HepG2 (cell line): ENCODE data around the gene F12. TPM values are rescaled to one million over a fixed set of nuclear protein-coding genes. Genes with fewer than 3 reads are reported as not detected.

ENCODE experiments used
- HIVEP1 ChIP-seq: sonication (generic); formaldehyde crosslinking; IDR thresholded peaks from 2 replicates; pipeline ENCODE4 v1.4.0; 2020; ENCODE audit warnings: mild to moderate bottlenecking, missing genetic modification reagents
- HMGXB4 ChIP-seq, 2 experiments: sonication (generic) in 1 of 2; formaldehyde crosslinking in 1 of 2; IDR thresholded peaks; 2 replicates each; pipeline versions ENCODE4 v1.4.0 to v1.6.1; 2018 to 2020; ENCODE audit warnings: missing genetic modification reagents in 2 of 2, borderline replicate concordance in 1 of 2, low read depth in 1 of 2, mild to moderate bottlenecking in 1 of 2, missing biosample characterization in 1 of 2
- HNRNPLL ChIP-seq: fragments of 200-400 bp; formaldehyde crosslinking; IDR thresholded peaks from 2 replicates; pipeline ENCODE4 v1.6.1; 2017; ENCODE audit warnings: mild to moderate bottlenecking, low read depth, low read length; ENCODE audit not compliant: poor library complexity, severe bottlenecking
- ISL2 ChIP-seq: sonication (generic); formaldehyde crosslinking; IDR thresholded peaks from 2 replicates; pipeline ENCODE4 v1.5.0; 2020; ENCODE audit warnings: missing genetic modification reagents
- KDM2A ChIP-seq: sonication (generic); formaldehyde crosslinking; IDR thresholded peaks from 2 replicates; pipeline ENCODE4 v1.4.0; 2020; ENCODE audit warnings: low read depth, missing genetic modification reagents, borderline replicate concordance
- MXD4 ChIP-seq: IDR thresholded peaks from 2 replicates; pipeline ENCODE4 v1.6.1; 2016; ENCODE audit warnings: mild to moderate bottlenecking, missing biosample characterization, missing genetic modification reagents
- NFE2L1 ChIP-seq: sonication (generic); formaldehyde crosslinking; IDR thresholded peaks from 2 replicates; pipeline ENCODE4 v1.4.0; 2020; ENCODE audit warnings: missing genetic modification reagents, mild to moderate bottlenecking, borderline replicate concordance
- NR2F2 ChIP-seq: IDR thresholded peaks from 2 replicates; pipeline ENCODE4 v1.6.1; 2012; ENCODE audit warnings: low read depth, inconsistent platforms, borderline replicate concordance
- REXO4 ChIP-seq: sonication (generic); formaldehyde crosslinking; IDR thresholded peaks from 2 replicates; pipeline ENCODE4 v1.8.0; 2022; ENCODE audit warnings: missing genetic modification reagents, mild to moderate bottlenecking, borderline replicate concordance
- SALL1 ChIP-seq: sonication (generic); formaldehyde crosslinking; IDR thresholded peaks from 2 replicates; pipeline ENCODE4 v1.8.0; 2022; ENCODE audit warnings: mild to moderate bottlenecking, missing genetic modification reagents
- SP140L ChIP-seq: sonication (generic); formaldehyde crosslinking; IDR thresholded peaks from 2 replicates; pipeline ENCODE4 v1.4.0; 2020; ENCODE audit warnings: missing genetic modification reagents, borderline replicate concordance
- TEAD3 ChIP-seq: optimal IDR thresholded peaks from 2 replicates; pipeline ENCODE3; 2016; ENCODE audit warnings: borderline replicate concordance
- ZFP90 ChIP-seq: sonication (generic); formaldehyde crosslinking; IDR thresholded peaks from 2 replicates; pipeline ENCODE4 v1.8.0; 2022; ENCODE audit warnings: missing genetic modification reagents, mild to moderate bottlenecking, inconsistent platforms, borderline replicate concordance
- ZNF260 ChIP-seq: sonication (generic); formaldehyde crosslinking; IDR thresholded peaks from 2 replicates; pipeline ENCODE4 v1.4.0; 2020; ENCODE audit warnings: missing genetic modification reagents, low read depth, mild to moderate bottlenecking, borderline replicate concordance
- ZNF317 ChIP-seq: sonication (generic); formaldehyde crosslinking; IDR thresholded peaks from 2 replicates; pipeline ENCODE4 v1.5.0; 2020; ENCODE audit warnings: mild to moderate bottlenecking, missing genetic modification reagents
- ZNF660 ChIP-seq: sonication (generic); formaldehyde crosslinking; IDR thresholded peaks from 2 replicates; pipeline ENCODE4 v1.5.1; 2020; ENCODE audit warnings: mild to moderate bottlenecking, low read depth, missing genetic modification reagents, borderline replicate concordance
- ZNF709 ChIP-seq: sonication (generic); formaldehyde crosslinking; IDR thresholded peaks from 2 replicates; pipeline ENCODE4 v1.5.0; 2020; ENCODE audit warnings: mild to moderate bottlenecking, missing genetic modification reagents
- ZNF770 ChIP-seq: sonication (generic); formaldehyde crosslinking; IDR thresholded peaks from 2 replicates; pipeline ENCODE4 v1.5.0; 2020; ENCODE audit warnings: mild to moderate bottlenecking, missing genetic modification reagents
- ZXDC ChIP-seq: sonication (generic); formaldehyde crosslinking; IDR thresholded peaks from 2 replicates; pipeline ENCODE4 v1.5.0; 2020; ENCODE audit warnings: mild to moderate bottlenecking, missing genetic modification reagents
- polyA plus RNA-seq, 8 experiments: library from polyadenylated mRNA; depleted of rRNA in 3 of 8; stranded (reverse) in 7 of 8; unstranded in 1 of 8; fragments of >200 nt; fragmentation: Illumina TruSeq in 4 of 8; extraction: Trizol in 4 of 8; gene quantifications; 2 replicates each; pipeline versions ENCODE4 v1.2.1 to v1.2.3, GENCODE V29; 2011 to 2016; ENCODE audit warnings: low read depth in 4 of 8, missing spikeins in 1 of 8, mixed read lengths in 1 of 8; ENCODE audit not compliant: insufficient read depth in 1 of 8
- total RNA-seq, 5 experiments: library from RNA; depleted of rRNA; stranded (reverse); fragments of >200 nt; fragmentation: Illumina TruSeq; extraction: Trizol; gene quantifications; 2 replicates each; pipeline ENCODE4 v1.2.3, GENCODE V29; 2016; ENCODE audit warnings: low read depth in 1 of 5
- TF ChIP-seq, protein P1 (sequence below): sonication (generic); formaldehyde crosslinking; IDR thresholded peaks from 2 replicates; pipeline ENCODE4 v1.8.0; 2022; ENCODE audit warnings: mild to moderate bottlenecking, missing genetic modification reagents, moderate library complexity

F12 gene
- total and polyA plus RNA-seq, 2 of the 13 experiments (the other 11 are each of a cell fraction or from before 2014, with no cell fraction given) = 2.5 to 3.0 TPM

GRCh38 chr5:177403792-177404640 is 5.3 kb downstream of the F12 start (continued):
- no peak for TF ChIP-seq ZNF770
- no peak for TF ChIP-seq ZXDC (CRISPR knock-in tag)
- TF ChIP-seq TEAD3 (CRISPR knock-in tag) = peak; percentile 9
- TF ChIP-seq ZNF317 (CRISPR knock-in tag) = no peak
- peak; percentile 46; the same call in 1 of the 2 replicates for TF ChIP-seq ZNF709 (CRISPR knock-in tag)
- TF ChIP-seq REXO4 = 0 out of 2 replicates have a peak, but pooled peaks have one; percentile 21
- TF ChIP-seq ZFP90 (CRISPR knock-in tag) = 0 out of 2 replicates have a peak, but pooled peaks have one; percentile 55
- peak; percentile 54; the same call in 1 of the 2 replicates for TF ChIP-seq KDM2A (CRISPR knock-in tag)
- no peak for TF ChIP-seq SP140L
- TF ChIP-seq NFE2L1 (CRISPR knock-in tag) = no peak
- TF ChIP-seq HIVEP1 (CRISPR knock-in tag) = 0 out of 2 replicates have a peak, but pooled peaks have one; percentile 15
- TF ChIP-seq, protein P1, sequence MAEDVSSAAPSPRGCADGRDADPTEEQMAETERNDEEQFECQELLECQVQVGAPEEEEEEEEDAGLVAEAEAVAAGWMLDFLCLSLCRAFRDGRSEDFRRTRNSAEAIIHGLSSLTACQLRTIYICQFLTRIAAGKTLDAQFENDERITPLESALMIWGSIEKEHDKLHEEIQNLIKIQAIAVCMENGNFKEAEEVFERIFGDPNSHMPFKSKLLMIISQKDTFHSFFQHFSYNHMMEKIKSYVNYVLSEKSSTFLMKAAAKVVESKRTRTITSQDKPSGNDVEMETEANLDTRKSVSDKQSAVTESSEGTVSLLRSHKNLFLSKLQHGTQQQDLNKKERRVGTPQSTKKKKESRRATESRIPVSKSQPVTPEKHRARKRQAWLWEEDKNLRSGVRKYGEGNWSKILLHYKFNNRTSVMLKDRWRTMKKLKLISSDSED (CRISPR knock-in tag) = no peak
- peak; percentile 24; the same call in 1 of the 2 replicates for TF ChIP-seq SALL1 (CRISPR knock-in tag)
- TF ChIP-seq ZNF260 (CRISPR knock-in tag) = no peak
- peak; percentile 62 to 69; a peak in 1 of 4 replicates for TF ChIP-seq HMGXB4 (CRISPR knock-in tag; IDR thresholded peaks at IDR 0.05; ENCODE audit: borderline replicate concordance in 1 of 2, low read depth in 1 of 2)
- no peak for TF ChIP-seq ZNF660 (CRISPR knock-in tag)
- no peak for TF ChIP-seq ISL2
- TF ChIP-seq MXD4 (CRISPR knock-in tag) = 0 out of 2 replicates have a peak, but pooled peaks have one; percentile 44
- no peak for TF ChIP-seq NR2F2
- TF ChIP-seq HNRNPLL = peak; percentile 39
